Right lobe of liver (tissue), 4 donors: ENCODE measurements around the gene MSMP.

Experiments
- CTCF ChIP-seq, 4 donors: fragments of 200-600 bp in 3 of 4; fragments of 450-650 bp in 1 of 4; IDR thresholded peaks; one replicate each; pipeline versions ENCODE4 v1.5.1 to v1.8.0; 2016 to 2022; ENCODE audit warnings: antibody characterized with exemption in 4 of 4, mild to moderate bottlenecking in 2 of 4
- POLR2A ChIP-seq: fragments of 450-650 bp; IDR thresholded peaks from one replicate; pipeline ENCODE4 v1.6.1; 2017; ENCODE audit warnings: antibody characterized with exemption, mild to moderate bottlenecking
- donor health status: DM: no; HTN: no; CAD: no.
- donor health status: DM: no; HTN: no; CAD: no.
- donor health status: DM: no; HTN: yes; CAD: no.

- TF ChIP-seq CTCF (IDR thresholded peaks at IDR 0.05) (no peak), POLR2A (no peak)
Measured at GRCh38 chr9:35714579-35715252, 39.4 kb downstream of the MSMP start.
